ENCODE data around the gene CD93.

GRCh38 chr20:23084282-23084844, 1.8 kb downstream of the CD93 start:
- TF ChIP-seq ZBTB33 (IDR thresholded peaks at IDR 0.05) (no peak), CTCF (IDR thresholded peaks at IDR 0.05; ENCODE audit: low read depth, low read length, missing input control) (no peak), EGR1 (IDR thresholded peaks at IDR 0.05; ENCODE audit: low read depth in 2 of 2) (no peak), HNF4A (conservative IDR thresholded peaks at IDR 0.05) (no peak), RAD21 (IDR thresholded peaks at IDR 0.05) (no peak), YY1 (IDR thresholded peaks at IDR 0.05) (no peak), GABPA (IDR thresholded peaks at IDR 0.05 in 1 of 2, conservative IDR thresholded peaks at IDR 0.05 in 1 of 2) (no peak), JUND (IDR thresholded peaks at IDR 0.05) (no peak), MAX (IDR thresholded peaks at IDR 0.05) (no peak), FOXA1 (IDR thresholded peaks at IDR 0.05) (no peak)
